GM19240 (cell line): Measurements from ENCODE around the gene TRAIP.
A peak's percentile ranks its signal among the peaks of the same experiment; 100 is the strongest.

Experiments used
- DNase-seq: peaks from one replicate; pipeline ENCODE4 v3.0.0; 2011; ENCODE audit warnings: low spot score; ENCODE audit not compliant: insufficient read length

Gene TRAIP

DNA sequence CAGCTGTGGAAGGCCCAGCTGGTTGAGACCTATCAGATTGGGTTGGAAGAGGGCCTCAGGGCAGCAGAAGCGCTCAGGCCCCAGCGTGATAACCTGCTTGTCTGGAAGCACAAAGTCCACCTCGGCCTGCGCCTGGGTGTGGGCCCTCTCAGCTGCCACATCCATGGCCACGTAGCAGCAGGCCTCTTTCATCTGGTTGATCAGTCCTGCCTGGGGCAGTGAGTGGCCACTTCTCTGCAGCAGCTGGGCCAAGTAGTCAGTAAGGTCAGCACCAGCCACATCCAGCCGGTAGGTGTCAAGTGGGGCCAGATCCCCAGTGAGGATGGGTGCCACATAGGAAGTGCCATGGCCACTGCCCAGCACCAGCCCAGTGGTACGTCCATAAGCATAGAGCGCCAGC lies 17.3 kb upstream of the TRAIP start:
- no peak for DNase-seq

- DNase-seq = no peak
Observed at GRCh38 chr3:49872801-49873281, 16.5 kb upstream of the TRAIP start.

GRCh38 chr3:49871531-49872153 lies 15.3 kb upstream of the TRAIP start:
- DNase-seq = no peak

GRCh38 chr3:49869525-49870126 lies 13.3 kb upstream of the TRAIP start, which contains the start of gene CAMKV:
CAMKV (minus strand) TSS chr3:49869906; CDS start chr3:49862388, 7,518 bp downstream.
- DNase-seq = no peak

GRCh38 chr3:49868862-49869466 lies 12.6 kb upstream of the TRAIP start:
- no peak for DNase-seq

DNA sequence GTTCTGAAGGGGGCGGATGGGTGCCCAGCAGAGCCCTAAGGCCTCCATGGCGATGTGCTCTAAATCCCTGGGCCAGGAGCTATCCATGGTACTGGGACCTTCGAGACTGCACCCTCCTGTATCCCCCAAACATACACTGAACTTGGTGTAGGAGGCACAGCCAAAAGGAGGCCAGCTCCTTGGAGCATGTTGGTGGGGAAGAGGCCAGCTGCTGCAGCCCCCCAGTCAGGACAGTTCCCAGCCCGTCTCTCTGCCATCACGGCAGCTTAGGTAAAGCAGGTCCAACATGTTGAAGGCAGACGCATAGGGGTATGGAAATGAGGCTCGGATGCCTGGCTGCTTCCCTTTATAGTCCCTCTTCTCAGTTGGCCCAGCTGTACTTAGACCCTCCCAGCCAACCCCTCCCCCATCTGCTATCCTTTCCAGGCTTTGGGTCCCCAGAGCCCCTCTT lies 11.5 kb upstream of the TRAIP start:
- DNase-seq = no peak

- no peak for DNase-seq
Observed at GRCh38 chr3:49867400-49867799, 11.0 kb upstream of the TRAIP start.

GRCh38 chr3:49865198-49865784 lies 8.9 kb upstream of the TRAIP start:
- DNase-seq = no peak

- DNase-seq = no peak
Observed at GRCh38 chr3:49864505-49864904, 8.1 kb upstream of the TRAIP start.

GRCh38 chr3:49859576-49860305 lies 3.4 kb upstream of the TRAIP start:
- DNase-seq = no peak

DNA sequence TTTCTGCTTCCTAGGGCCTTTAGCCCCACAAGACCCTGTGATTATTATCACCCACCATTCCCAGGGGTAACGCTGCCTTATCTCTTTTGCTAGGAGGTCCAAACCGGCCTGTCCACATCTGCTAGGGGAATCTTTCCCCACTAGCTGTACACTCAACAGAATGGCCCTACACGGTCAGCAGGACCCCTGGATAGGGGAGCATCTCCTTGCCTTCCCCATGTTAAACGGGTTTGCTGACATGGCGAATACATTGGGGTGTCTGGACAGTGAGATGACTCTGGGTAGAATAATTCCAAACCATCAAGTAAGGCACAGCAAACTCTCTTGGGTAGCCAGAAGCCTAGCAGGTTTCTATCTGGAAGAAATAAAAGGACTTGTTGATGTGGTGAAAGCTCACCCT lies 702 bp downstream of the TRAIP start:
- no peak for DNase-seq

- DNase-seq = no peak
Observed at GRCh38 chr3:49845694-49846093, 10.7 kb downstream of the TRAIP start.

GRCh38 chr3:49844464-49845183 lies 11.7 kb downstream of the TRAIP start:
- no peak for DNase-seq

GRCh38 chr3:49842843-49843517 lies 13.4 kb downstream of the TRAIP start:
- DNase-seq = no peak

DNA sequence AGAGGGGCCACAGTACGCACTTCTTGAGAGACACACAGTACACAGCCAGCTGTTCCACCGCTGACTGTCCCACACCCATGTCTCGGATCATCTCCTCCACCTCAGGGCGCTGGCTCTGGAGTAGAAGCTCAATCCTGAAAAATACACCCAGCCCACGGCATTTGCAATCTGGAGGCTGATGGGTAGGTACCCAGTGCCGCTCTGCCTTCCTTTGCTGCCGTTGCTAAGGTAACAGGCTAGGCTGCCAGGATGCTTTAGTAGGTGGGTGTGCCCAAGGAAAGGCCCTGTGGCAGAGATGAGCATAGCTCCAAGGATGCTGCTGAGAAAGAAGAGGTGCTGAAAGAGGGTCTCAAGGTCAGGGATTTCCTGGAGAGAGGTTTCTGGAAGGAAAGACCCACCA lies 14.6 kb downstream of the TRAIP start:
- no peak for DNase-seq

DNA sequence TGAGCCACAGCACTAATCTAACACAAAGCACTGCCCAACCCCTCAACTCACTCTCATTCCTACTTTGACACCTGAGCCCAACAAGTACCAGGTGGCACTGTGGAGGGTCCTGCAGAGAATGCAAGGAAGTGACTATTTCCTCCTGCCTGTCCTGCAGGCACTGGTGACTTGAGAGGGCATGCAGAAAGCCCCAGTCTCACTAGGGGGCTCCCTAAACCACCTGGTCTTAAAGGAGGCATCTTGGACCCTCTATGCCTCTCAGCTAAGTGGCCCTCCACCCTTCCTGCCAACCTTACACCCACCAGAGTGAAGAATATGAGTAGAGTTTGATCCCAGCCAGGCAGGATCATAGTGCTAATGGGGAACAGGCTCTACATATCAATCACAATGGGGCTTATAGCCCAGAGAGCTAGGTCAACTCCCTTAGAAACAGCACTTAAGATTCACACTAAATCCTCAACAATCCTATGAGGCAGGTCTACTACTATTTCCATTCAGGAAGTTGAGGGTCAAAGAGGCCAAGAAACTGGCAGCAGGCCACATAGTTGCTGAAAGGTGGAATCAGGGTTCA lies 15.2 kb downstream of the TRAIP start:
- DNase-seq = no peak

- no peak for DNase-seq
Observed at GRCh38 chr3:49840388-49840787, 16.0 kb downstream of the TRAIP start.

- peak; percentile 47 for DNase-seq
Observed at GRCh38 chr3:49839193-49839809, 17.1 kb downstream of the TRAIP start.

GRCh38 chr3:49831341-49831740 lies 25.0 kb downstream of the TRAIP start:
- DNase-seq = no peak

GRCh38 chr3:49826016-49826415 lies 30.3 kb downstream of the TRAIP start:
- DNase-seq = no peak
